ENCODE results near the gene CACNB2.

CACNB2 gene

DNA sequence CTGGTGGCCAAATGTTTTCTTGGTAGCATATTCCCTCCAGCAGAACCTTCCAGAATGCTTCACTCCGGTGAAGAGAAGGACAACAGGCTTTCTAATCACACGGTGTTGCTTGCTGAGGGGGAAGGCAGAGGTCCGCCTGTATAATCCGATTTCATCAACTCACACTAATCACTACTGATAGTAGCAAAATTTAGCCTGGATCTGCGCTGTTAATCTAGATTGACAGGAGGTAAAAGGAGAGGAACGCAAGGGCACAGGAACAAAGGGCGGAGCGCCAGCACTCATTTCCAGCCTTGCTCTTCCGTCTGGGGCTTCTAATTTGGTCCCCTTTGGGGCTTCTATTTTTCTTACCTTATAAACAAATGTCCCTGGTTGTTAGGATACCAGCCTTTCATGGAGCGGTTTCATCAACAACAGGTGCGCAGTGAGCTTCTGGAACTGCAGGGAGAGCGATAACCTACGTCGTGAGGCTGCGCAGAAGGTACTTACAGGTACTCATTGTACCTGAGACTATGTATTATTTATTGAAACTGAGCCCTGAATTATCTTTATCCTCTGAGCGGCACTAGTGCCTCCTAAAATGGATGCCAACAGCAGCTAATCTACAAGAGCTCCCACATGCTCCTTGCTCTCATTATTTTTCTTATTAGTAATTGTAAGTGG lies 150.6 kb downstream of the CACNB2 start:
- no peak overlapping the region for H3K27ac ChIP-seq (ENCODE audit: low read depth, low read length)
- H3K79me2 ChIP-seq (ENCODE audit: control insufficient read depth, insufficient read depth, low read length, unreplicated experiment), result no peaks in the 10 kb centered on the region
- H3K36me3 ChIP-seq (ENCODE audit: insufficient read depth, low read length), result no peaks in the 10 kb centered on the region
- H3K4me1 ChIP-seq (ENCODE audit: control insufficient read depth, insufficient read depth, low read length, unreplicated experiment), result no peaks in the 10 kb centered on the region
- H3K4me3 ChIP-seq (ENCODE audit: low read depth, low read length), result no peak overlapping the region
- H2AFZ ChIP-seq (ENCODE audit: low read length, unreplicated experiment), result no peak overlapping the region
- H3K27me3 ChIP-seq (ENCODE audit: insufficient read depth, low read length), result no peaks in the 10 kb centered on the region

DNA sequence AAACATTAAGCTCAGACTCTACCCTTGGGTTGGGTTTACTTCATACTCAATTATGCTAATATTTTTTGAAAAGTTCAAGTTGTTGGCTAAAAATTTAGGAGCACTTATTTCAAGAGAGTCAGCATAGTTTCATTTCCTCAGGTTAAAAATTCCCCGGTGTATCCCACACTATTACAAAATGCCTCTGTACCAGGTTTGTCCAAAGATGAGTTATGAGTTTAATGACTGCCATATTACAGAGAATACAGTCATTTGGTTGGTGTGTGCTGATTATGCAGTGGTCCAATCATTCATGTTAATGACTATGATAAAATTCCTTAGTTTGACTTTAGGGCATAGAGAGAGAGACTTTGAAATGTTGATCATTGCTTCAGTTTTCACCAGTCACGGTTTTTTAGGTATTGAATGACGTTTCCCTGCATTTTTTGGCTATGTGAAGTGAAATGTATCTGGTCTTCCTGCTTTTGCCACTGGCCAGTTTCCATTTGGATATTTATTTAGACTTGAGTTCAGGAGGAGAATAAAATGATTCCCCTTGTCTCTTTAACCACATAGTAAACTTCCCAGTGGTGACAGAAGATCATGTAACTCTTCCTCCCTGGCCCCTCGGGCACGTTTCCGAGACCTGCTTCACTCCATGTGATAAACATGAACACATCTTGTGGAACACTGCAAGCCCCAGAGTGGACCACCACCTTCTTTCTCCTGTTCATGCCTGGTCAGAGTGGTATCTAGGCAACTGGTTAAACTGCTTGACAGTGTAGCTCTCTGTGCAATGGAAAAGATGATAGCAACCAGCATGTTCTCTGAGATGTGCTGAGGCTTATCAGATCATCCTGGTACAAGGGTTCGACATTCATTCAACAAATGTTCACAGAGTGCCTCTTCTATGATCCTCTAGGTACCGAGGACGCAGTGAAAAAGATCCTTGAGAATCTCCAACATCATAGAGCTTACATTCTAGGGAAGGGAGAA lies 153.6 kb downstream of the CACNB2 start:
- Histone ChIP-seq H3K27ac (ENCODE audit: low read depth, low read length) (no peak overlapping the region), H3K36me3 (ENCODE audit: insufficient read depth, low read length) (no peaks in the 10 kb centered on the region), H2AFZ (ENCODE audit: low read length, unreplicated experiment) (no peak overlapping the region), H3K4me3 (ENCODE audit: low read depth, low read length) (no peak overlapping the region), H3K79me2 (ENCODE audit: control insufficient read depth, insufficient read depth, low read length, unreplicated experiment) (no peaks in the 10 kb centered on the region), H3K27me3 (ENCODE audit: insufficient read depth, low read length) (no peaks in the 10 kb centered on the region), H3K4me1 (ENCODE audit: control insufficient read depth, insufficient read depth, low read length, unreplicated experiment) (no peaks in the 10 kb centered on the region)

DNA sequence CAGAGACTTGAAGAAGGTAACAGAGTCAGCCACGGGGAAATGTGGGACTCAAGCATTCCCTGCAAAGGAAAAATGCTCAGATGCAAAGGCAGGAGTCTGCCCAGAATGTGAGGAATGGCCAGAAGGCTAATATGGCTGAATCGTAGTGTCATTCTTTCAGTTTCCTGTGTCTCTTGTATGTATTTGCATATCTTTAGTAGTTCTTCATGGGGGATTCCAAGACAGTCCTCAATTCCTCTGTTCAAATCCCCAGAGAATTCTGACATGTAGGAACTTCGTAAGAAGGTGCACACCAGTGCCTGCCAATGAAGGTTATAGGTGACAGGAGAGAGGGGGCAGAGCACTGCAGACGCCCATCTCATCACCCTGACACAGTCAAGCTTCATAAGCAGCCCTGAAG lies 154.4 kb downstream of the CACNB2 start:
- Histone ChIP-seq H2AFZ (ENCODE audit: low read length, unreplicated experiment) (no peak overlapping the region), H3K27me3 (ENCODE audit: insufficient read depth, low read length) (no peaks in the 10 kb centered on the region), H3K79me2 (ENCODE audit: control insufficient read depth, insufficient read depth, low read length, unreplicated experiment) (no peaks in the 10 kb centered on the region), H3K36me3 (ENCODE audit: insufficient read depth, low read length) (no peaks in the 10 kb centered on the region), H3K27ac (ENCODE audit: low read depth, low read length) (no peak overlapping the region), H3K4me1 (ENCODE audit: control insufficient read depth, insufficient read depth, low read length, unreplicated experiment) (no peaks in the 10 kb centered on the region), H3K4me3 (ENCODE audit: low read depth, low read length) (no peak overlapping the region)

DNA sequence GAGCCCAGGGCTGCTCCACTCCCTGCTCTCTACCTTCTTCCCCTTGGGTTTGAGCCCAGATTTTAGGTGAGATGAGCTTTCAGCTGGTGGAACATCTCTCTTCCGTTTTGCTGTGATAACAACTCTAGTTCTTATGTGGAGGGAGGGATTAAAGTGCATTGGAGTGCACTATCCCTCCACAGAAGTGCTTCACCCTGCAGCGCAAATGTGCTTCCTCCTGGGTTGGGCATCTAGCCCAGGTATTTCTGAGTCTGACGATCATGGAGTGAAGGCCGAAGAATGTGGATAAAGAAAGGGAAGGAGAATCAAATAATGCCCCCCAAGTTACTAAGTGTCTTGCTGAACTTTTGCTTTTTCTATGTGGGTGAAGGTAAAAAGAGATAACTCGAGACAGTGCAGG lies 157.4 kb downstream of the CACNB2 start:
- H2AFZ ChIP-seq (ENCODE audit: low read length, unreplicated experiment), result no peak overlapping the region
- no peaks in the 10 kb centered on the region for H3K27me3 ChIP-seq (ENCODE audit: insufficient read depth, low read length)
- no peak overlapping the region for H3K27ac ChIP-seq (ENCODE audit: low read depth, low read length)
- no peak overlapping the region for H3K4me3 ChIP-seq (ENCODE audit: low read depth, low read length)
- H3K36me3 ChIP-seq (ENCODE audit: insufficient read depth, low read length), result no peaks in the 10 kb centered on the region
- H3K79me2 ChIP-seq (ENCODE audit: control insufficient read depth, insufficient read depth, low read length, unreplicated experiment), result no peaks in the 10 kb centered on the region
- no peaks in the 10 kb centered on the region for H3K4me1 ChIP-seq (ENCODE audit: control insufficient read depth, insufficient read depth, low read length, unreplicated experiment)

DNA sequence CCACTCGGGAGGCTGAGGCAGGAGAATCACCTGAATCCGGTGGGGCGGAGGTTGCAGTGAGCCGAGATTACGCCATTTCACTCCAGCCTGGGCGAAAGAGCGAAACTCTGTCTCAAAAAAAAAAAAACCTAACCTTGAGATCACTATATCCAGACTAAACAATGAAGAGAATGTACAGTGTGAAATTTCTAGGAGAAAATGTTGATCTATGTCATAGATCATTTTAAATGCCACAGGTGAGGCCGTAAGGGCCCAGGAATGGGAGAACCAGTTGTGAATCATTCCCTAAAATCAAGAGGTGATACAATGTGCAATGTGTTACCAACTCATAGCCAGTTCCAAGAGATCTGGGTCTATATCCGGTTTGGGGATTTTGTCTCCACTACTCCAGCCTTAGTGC lies 158.0 kb downstream of the CACNB2 start:
- Histone ChIP-seq H3K27me3 (ENCODE audit: insufficient read depth, low read length) (no peaks in the 10 kb centered on the region), H3K4me3 (ENCODE audit: low read depth, low read length) (no peak overlapping the region), H3K79me2 (ENCODE audit: control insufficient read depth, insufficient read depth, low read length, unreplicated experiment) (no peaks in the 10 kb centered on the region), H2AFZ (ENCODE audit: low read length, unreplicated experiment) (no peak overlapping the region), H3K27ac (ENCODE audit: low read depth, low read length) (no peak overlapping the region), H3K36me3 (ENCODE audit: insufficient read depth, low read length) (no peaks in the 10 kb centered on the region), H3K4me1 (ENCODE audit: control insufficient read depth, insufficient read depth, low read length, unreplicated experiment) (no peaks in the 10 kb centered on the region)

DNA sequence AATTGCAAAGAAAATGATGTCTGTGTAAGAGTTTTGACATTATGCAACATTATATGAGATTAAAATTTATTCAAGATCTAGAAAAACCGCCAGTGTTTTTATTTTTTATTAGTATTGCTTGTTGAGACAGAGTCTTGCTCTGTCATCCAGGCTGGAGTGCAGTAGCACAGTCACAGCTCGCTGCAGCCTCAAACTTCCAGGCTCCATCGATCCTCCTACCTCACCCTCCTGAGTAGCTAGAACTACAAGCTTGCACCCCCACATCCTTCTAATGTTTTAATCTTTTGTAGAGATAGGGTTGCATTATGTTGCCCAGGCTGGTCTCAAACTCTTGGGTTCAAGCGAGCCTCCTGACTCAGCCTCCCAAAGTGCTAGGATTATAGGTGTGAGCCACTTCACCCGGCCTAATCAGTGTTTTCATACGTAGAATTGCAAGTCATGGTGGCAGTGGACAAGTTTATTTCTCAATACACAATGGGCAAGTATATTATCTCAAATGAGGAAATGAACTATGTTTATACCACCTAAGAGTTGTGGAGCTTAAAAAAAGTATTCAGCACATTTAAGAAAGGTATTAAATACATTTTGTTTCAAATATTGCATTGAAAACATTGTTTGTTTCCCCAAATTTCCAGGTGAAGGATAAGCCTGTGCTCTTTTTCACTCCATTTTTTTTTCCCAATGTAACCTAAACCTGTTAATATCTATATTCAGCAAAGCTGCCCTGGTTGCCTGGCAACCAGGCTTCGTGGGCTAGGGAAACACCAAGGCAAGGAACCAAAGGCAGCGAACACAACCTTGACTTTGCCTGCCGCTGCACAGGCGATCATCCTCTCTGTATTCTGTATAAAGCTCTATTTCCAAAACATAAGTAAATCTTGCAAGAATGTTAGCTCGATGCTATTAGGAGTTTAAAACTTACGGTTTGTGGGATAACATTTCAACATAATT lies 163.9 kb downstream of the CACNB2 start:
- Histone ChIP-seq H3K79me2 (ENCODE audit: control insufficient read depth, insufficient read depth, low read length, unreplicated experiment) (no peaks in the 10 kb centered on the region), H3K27ac (ENCODE audit: low read depth, low read length) (no peak overlapping the region), H3K36me3 (ENCODE audit: insufficient read depth, low read length) (no peaks in the 10 kb centered on the region), H2AFZ (ENCODE audit: low read length, unreplicated experiment) (no peak overlapping the region), H3K27me3 (ENCODE audit: insufficient read depth, low read length) (no peaks in the 10 kb centered on the region), H3K4me3 (ENCODE audit: low read depth, low read length) (no peak overlapping the region), H3K4me1 (ENCODE audit: control insufficient read depth, insufficient read depth, low read length, unreplicated experiment) (peaks cover 5% of the 10 kb centered on the region)

DNA sequence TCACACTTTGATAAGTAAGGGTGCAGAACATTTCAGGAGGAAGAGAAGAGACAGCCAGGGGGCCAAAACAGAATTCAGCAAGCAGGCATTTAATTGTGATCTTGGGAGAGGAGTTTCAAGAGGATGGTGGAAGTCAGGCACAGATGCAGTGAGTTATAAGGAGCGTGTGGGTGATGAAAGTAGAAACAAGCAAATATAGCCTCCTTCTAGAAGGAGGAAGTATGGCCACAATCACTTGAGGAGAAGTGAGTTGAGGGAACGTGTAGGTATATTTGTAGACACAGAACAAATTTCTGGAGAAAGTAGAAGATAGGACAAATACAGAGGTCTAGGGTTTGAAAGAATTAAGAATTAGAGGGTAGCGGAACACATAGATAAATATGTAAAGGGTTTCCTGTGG lies 165.8 kb downstream of the CACNB2 start:
- H2AFZ ChIP-seq (ENCODE audit: low read length, unreplicated experiment), result no peak overlapping the region
- H3K4me3 ChIP-seq (ENCODE audit: low read depth, low read length), result no peak overlapping the region
- no peak overlapping the region for H3K27ac ChIP-seq (ENCODE audit: low read depth, low read length)
- H3K27me3 ChIP-seq (ENCODE audit: insufficient read depth, low read length), result no peaks in the 10 kb centered on the region
- no peaks in the 10 kb centered on the region for H3K36me3 ChIP-seq (ENCODE audit: insufficient read depth, low read length)
- H3K79me2 ChIP-seq (ENCODE audit: control insufficient read depth, insufficient read depth, low read length, unreplicated experiment), result no peaks in the 10 kb centered on the region
- peaks cover 5% of the 10 kb centered on the region for H3K4me1 ChIP-seq (ENCODE audit: control insufficient read depth, insufficient read depth, low read length, unreplicated experiment)

DNA sequence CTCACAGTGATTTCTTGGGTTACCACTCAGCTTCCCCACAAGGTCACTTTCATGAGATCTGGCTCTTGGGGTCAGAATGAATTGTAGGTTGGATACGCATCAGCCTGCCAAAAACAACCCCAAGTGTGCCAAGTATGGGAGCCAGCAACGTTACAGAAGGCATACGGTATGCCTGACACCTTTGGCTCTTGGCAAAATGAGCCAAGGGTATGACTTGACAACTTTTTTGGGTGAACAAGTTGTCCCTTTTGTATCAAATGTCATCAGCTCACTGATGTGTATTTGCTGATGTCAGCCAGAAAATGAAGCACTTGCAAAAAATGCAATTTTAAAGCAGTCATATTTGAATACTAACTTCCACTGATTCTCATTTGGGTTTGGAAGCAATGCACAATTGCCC lies 168.4 kb downstream of the CACNB2 start:
- Histone ChIP-seq H3K27me3 (ENCODE audit: insufficient read depth, low read length) (no peaks in the 10 kb centered on the region), H3K4me3 (ENCODE audit: low read depth, low read length) (no peak overlapping the region), H3K27ac (ENCODE audit: low read depth, low read length) (no peak overlapping the region), H3K36me3 (ENCODE audit: insufficient read depth, low read length) (no peaks in the 10 kb centered on the region), H2AFZ (ENCODE audit: low read length, unreplicated experiment) (no peak overlapping the region), H3K4me1 (ENCODE audit: control insufficient read depth, insufficient read depth, low read length, unreplicated experiment) (peaks cover 9% of the 10 kb centered on the region), H3K79me2 (ENCODE audit: control insufficient read depth, insufficient read depth, low read length, unreplicated experiment) (no peaks in the 10 kb centered on the region)

DNA sequence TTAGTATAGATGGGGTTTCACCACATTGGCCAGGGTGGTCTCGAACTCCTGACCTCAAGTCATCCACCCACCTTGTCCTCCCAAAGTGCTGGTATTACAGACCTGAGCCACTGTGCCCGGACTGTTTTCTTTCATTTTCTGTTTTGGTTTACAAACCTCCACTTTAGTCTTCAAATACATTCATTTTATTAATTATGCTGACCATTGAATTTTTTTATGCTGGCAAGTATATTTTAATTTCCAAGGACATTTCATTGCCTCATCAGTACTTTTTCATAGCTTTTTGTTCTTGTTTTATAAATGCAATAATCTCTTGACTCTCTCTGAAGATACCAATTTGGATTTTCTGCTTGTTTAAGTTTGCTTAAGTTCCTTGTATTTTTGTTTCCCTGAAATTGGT lies 170.5 kb downstream of the CACNB2 start:
- Histone ChIP-seq H3K4me3 (ENCODE audit: low read depth, low read length) (no peak overlapping the region), H3K79me2 (ENCODE audit: control insufficient read depth, insufficient read depth, low read length, unreplicated experiment) (no peaks in the 10 kb centered on the region)

DNA sequence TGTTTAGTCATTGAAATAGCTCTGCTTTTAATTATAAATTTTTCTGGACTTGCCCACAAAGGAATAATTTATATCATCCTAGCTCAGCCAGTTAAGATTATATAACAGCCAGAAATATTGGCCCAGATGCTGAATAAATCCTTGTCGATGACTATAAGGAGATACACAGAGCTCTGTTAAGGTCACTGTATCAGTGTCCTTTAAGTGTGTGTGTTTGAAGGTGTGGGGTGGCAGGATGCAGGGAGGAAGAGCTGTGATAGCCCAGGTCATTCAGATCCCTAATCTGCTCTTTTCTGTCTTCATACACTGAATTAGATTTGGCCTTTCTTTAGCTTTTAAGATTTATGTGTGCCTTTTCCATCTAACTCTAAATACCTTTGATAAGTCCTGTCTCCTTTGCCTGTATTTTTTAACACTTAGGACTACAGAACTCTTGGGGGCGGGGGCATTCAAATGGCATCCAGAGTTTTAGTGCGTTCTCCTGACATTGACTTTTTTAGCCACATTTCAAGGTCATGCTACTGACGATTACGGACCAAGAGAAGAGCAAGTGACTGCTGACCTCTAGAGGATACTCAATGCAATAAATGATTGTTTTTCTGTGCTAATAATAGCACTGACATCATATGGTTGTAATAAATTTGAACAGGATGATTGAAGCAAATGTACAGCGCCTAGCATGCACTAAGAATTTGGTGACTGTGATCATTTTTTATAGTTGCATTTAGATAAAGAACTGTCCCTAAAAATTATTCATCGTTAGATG lies 172.3 kb downstream of the CACNB2 start:
- H3K27me3 ChIP-seq (ENCODE audit: insufficient read depth, low read length), result no peaks in the 10 kb centered on the region
- H2AFZ ChIP-seq (ENCODE audit: low read length, unreplicated experiment), result no peak overlapping the region
- H3K36me3 ChIP-seq (ENCODE audit: insufficient read depth, low read length), result no peaks in the 10 kb centered on the region
- peaks cover 9% of the 10 kb centered on the region for H3K4me1 ChIP-seq (ENCODE audit: control insufficient read depth, insufficient read depth, low read length, unreplicated experiment)
- H3K79me2 ChIP-seq (ENCODE audit: control insufficient read depth, insufficient read depth, low read length, unreplicated experiment), result no peaks in the 10 kb centered on the region
- no peak overlapping the region for H3K4me3 ChIP-seq (ENCODE audit: low read depth, low read length)
- H3K27ac ChIP-seq (ENCODE audit: low read depth, low read length), result no peak overlapping the region

More for the DNA sequence above, 170.5 kb downstream of the CACNB2 start:
- Histone ChIP-seq H3K36me3 (ENCODE audit: insufficient read depth, low read length) (no peaks in the 10 kb centered on the region), H3K4me1 (ENCODE audit: control insufficient read depth, insufficient read depth, low read length, unreplicated experiment) (peaks cover 9% of the 10 kb centered on the region), H2AFZ (ENCODE audit: low read length, unreplicated experiment) (no peak overlapping the region), H3K27me3 (ENCODE audit: insufficient read depth, low read length) (no peaks in the 10 kb centered on the region), H3K27ac (ENCODE audit: low read depth, low read length) (no peak overlapping the region)
